ENCODE measurements around the gene PRDM16. TPM values are rescaled to one million over a fixed set of nuclear protein-coding genes. Genes with fewer than 3 reads are reported as not detected.

The PRDM16 gene
- total and polyA plus RNA-seq, 2 of the 13 experiments (the other 11 are each of a cell fraction or from before 2014, with no cell fraction given), result 0.15 to 0.81 TPM

DNA sequence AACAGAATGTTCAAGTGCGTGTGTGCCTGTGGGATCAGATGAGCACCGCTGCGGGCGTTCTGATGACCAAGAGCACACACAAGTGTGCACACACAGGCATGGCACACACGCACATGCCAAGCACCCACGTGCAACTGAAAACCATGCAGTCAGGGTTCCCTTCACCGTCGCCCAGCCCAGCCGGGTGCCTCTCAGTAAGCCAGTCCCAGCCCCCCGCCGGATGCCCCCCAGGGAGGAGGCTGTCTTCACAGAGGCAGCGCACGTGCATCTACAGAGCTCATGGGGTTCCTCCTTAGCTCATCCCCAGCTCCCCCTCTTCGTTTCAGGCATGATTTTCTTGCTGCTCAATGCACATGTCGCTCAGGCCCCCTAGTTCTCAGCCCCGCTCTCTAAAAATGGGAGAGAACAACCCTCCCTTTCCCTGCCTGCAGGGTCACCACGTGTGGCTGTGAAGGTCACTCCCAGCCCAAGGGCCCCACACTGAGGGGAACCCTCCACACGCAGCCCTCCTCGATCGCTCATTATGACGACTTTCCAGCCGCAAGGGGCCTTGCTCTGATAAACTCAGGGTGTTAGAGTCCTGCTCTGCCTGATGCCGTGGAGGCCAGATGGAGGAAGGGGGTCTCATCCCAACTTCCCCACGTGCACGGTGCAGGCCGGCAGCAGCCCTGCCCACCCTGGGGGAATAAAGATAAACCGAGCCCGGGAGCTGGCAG is 355.1 kb downstream of the PRDM16 start:
- POLR2A ChIA-PET, result no interaction called here
- intact Hi-C loops (cut with micrococcal nuclease; ENCODE audit: unreplicated experiment), result loop anchor here (1.0 to 10.0 kb wide), 2 partner anchors 412 to 549 kb away; no protein-coding TSS in a partner anchor
- TF ChIP-seq HMG20A (CRISPR knock-in tag; IDR thresholded peaks at IDR 0.05; ENCODE audit: borderline replicate concordance) (no peak), KDM1A (CRISPR knock-in tag; IDR thresholded peaks at IDR 0.05) (no peak), ZBTB38 (CRISPR knock-in tag; IDR thresholded peaks at IDR 0.05) (peak; percentile 99), ZNF841 (CRISPR knock-in tag; IDR thresholded peaks at IDR 0.05; ENCODE audit: borderline replicate concordance) (no peak), MYC (CRISPR knock-in tag; IDR thresholded peaks at IDR 0.05; ENCODE audit: borderline replicate concordance) (peak; percentile 26; the same call in 1 of the 2 replicates), ZNF598 (CRISPR knock-in tag; IDR thresholded peaks at IDR 0.05; ENCODE audit: borderline replicate concordance) (no peak), ZBTB8A (CRISPR knock-in tag; IDR thresholded peaks at IDR 0.05; ENCODE audit: borderline replicate concordance, low read depth) (no peak), ZNF333 (CRISPR knock-in tag; IDR thresholded peaks at IDR 0.05; ENCODE audit: borderline replicate concordance) (peak; percentile 71; the same call in 1 of the 2 replicates), ZNF674 (CRISPR knock-in tag; IDR thresholded peaks at IDR 0.05; ENCODE audit: low read depth) (no peak), XBP1 (CRISPR knock-in tag; IDR thresholded peaks at IDR 0.05) (no peak), RFX3 (CRISPR knock-in tag; IDR thresholded peaks at IDR 0.05) (no peak), ATF7-NPFF (CRISPR knock-in tag; IDR thresholded peaks at IDR 0.05; ENCODE audit: low read depth) (0 out of 2 replicates have a peak, but pooled peaks have one; percentile 33), TBX2 (CRISPR knock-in tag; IDR thresholded peaks at IDR 0.05; ENCODE audit: borderline replicate concordance) (peak; percentile 62), ZNF30 (CRISPR knock-in tag; IDR thresholded peaks at IDR 0.05) (peak; percentile 55; the same call in 1 of the 2 replicates), ZNF317 (CRISPR knock-in tag; IDR thresholded peaks at IDR 0.05) (no peak), POLR2A (IDR thresholded peaks at IDR 0.05; ENCODE audit: insufficient read depth in 1 of 2, low read depth in 2 of 2, low read length in 2 of 2) (no peak), ZNF274 (CRISPR knock-in tag; IDR thresholded peaks at IDR 0.05) (0 out of 2 replicates have a peak, but pooled peaks have one; percentile 54)
- TF ChIP-seq, protein P1, sequence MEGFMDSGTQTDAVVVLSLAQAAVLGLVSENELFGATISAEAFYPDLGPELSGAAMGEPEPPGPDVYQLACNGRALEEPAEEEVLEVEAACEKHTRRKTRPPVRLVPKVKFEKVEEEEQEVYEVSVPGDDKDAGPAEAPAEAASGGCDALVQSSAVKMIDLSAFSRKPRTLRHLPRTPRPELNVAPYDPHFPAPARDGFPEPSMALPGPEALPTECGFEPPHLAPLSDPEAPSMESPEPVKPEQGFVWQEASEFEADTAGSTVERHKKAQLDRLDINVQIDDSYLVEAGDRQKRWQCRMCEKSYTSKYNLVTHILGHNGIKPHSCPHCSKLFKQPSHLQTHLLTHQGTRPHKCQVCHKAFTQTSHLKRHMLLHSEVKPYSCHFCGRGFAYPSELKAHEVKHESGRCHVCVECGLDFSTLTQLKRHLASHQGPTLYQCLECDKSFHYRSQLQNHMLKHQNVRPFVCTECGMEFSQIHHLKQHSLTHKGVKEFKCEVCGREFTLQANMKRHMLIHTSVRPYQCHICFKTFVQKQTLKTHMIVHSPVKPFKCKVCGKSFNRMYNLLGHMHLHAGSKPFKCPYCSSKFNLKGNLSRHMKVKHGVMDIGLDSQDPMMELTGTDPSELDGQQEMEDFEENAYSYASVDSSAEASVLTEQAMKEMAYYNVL (CRISPR knock-in tag; IDR thresholded peaks at IDR 0.05; ENCODE audit: borderline replicate concordance), result 0 out of 2 replicates have a peak, but pooled peaks have one; percentile 36
- TF ChIP-seq, protein P2, sequence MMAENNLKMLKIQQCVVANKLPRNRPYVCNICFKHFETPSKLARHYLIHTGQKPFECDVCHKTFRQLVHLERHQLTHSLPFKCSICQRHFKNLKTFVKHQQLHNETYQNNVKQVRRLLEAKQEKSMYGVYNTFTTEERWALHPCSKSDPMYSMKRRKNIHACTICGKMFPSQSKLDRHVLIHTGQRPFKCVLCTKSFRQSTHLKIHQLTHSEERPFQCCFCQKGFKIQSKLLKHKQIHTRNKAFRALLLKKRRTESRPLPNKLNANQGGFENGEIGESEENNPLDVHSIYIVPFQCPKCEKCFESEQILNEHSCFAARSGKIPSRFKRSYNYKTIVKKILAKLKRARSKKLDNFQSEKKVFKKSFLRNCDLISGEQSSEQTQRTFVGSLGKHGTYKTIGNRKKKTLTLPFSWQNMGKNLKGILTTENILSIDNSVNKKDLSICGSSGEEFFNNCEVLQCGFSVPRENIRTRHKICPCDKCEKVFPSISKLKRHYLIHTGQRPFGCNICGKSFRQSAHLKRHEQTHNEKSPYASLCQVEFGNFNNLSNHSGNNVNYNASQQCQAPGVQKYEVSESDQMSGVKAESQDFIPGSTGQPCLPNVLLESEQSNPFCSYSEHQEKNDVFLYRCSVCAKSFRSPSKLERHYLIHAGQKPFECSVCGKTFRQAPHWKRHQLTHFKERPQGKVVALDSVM (CRISPR knock-in tag; IDR thresholded peaks at IDR 0.05), result peak; percentile 3; the same call in 1 of the 2 replicates
- TF ChIP-seq, protein P3, sequence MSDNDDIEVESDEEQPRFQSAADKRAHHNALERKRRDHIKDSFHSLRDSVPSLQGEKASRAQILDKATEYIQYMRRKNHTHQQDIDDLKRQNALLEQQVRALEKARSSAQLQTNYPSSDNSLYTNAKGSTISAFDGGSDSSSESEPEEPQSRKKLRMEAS (IDR thresholded peaks at IDR 0.05), result peak; percentile 33
- no peaks in the 10 kb centered on the region for H3K36me3 ChIP-seq (replicated peaks in 1 of 2; ENCODE audit: control insufficient read depth in 1 of 2, insufficient read depth in 2 of 2, low read length in 2 of 2)
- H3K4me3 ChIP-seq (replicated peaks in 1 of 3; ENCODE audit: insufficient read depth in 1 of 3, low read depth in 2 of 3, low read length in 3 of 3), result peak overlapping the region in 1 of 3 experiments; percentile 24; a peak in 1 of 6 replicates
- H3K4me1 ChIP-seq (ENCODE audit: insufficient read depth, low read length), result peaks cover 48% of the 10 kb centered on the region
- peaks cover 5 to 9% of the 10 kb centered on the region in 2 experiments; a peak in 3 of 5 replicates for H3K27me3 ChIP-seq (ENCODE audit: control insufficient read depth in 1 of 2, insufficient read depth in 2 of 2, low read length in 2 of 2)
- H3K4me2 ChIP-seq (ENCODE audit: low read depth, low read length), result peak overlapping the region; percentile 53
- no peaks in the 10 kb centered on the region for H3K9me3 ChIP-seq (ENCODE audit: low read length)
- FAIRE-seq (no peak), DNase-seq (ENCODE audit: low spot score) (no peak), ATAC-seq (peak; percentile 10)
- H2AFZ ChIP-seq (ENCODE audit: low read length), result no peak overlapping the region
- WGBS (ENCODE audit: low lambda C conversion rate), result 51% methylated on average over 19 of the region's 28 CpGs
- H3K79me2 ChIP-seq (ENCODE audit: insufficient read depth, low read length), result no peaks in the 10 kb centered on the region
- H3K27ac ChIP-seq (ENCODE audit: extremely low read length, insufficient read depth, low read length), result no peak overlapping the region
- no TSS peak for BruUV-seq (replicated peaks)
- H3K9ac ChIP-seq (ENCODE audit: insufficient read depth, low read depth, low read length), result no peak overlapping the region
- no peaks in the 10 kb centered on the region for H4K20me1 ChIP-seq (ENCODE audit: insufficient read depth, low read length)
- in situ Hi-C loops (cut with HindIII; ENCODE audit: extremely low pct_ligation_motif_present, low pct_unique_long_range_greater_than_20kb), result loop anchor here (5.0 kb wide), 1 partner anchor 357 kb away; the partner anchor contains the start of gene PRDM16
- CTCF ChIA-PET (ENCODE audit: low intra/inter-chr PET ratio, low total read pairs), result interaction anchor here (0.8 to 2.6 kb wide), 4 partner anchors 357 to 548 kb away, joined by 3 to 14 read pairs (median 3); no protein-coding TSS in a partner anchor
